ENCODE results near the gene PRR18. TPM values are rescaled to one million over a fixed set of nuclear protein-coding genes. Genes with fewer than 3 reads are reported as not detected.
"Not testable (repeated sequence)": the region's sequence is repeated elsewhere in the genome, so short reads cannot be mapped to it uniquely, and the experiment has no call there.

The PRR18 gene
- polyA plus RNA-seq (ENCODE audit: low read depth in 6 of 6): not detected

GRCh38 chr6:166308033-166308768 is at the start of gene PRR18:
TSS of gene PRR18 (minus strand) at chr6:166308392. CDS start at chr6:166308142, 250 bp downstream.
- peaks cover 0 to 6% (median 5%) of the 10 kb centered on the region in 3 donors for H3K4me1 Mint-ChIP-seq
- H3K27ac Mint-ChIP-seq: peak within 1 kb of the TSS in 2 of 6 donors; percentile 14 to 59
- ATAC-seq (ENCODE audit: low read depth in 2 of 2) (peak; percentile 49 to 61), DNase-seq (peak; percentile 37)
- no peaks in the 10 kb centered on the region for H3K9me3 Mint-ChIP-seq
- H3K36me3 Mint-ChIP-seq: no peaks in the 10 kb centered on the region
- peak within 1 kb of the TSS; percentile 15 to 83 (median 78) for H3K4me3 Mint-ChIP-seq
- peaks cover 33 to 56% (median 38%) of the 10 kb centered on the region in 3 donors for H3K27me3 Mint-ChIP-seq

DNA sequence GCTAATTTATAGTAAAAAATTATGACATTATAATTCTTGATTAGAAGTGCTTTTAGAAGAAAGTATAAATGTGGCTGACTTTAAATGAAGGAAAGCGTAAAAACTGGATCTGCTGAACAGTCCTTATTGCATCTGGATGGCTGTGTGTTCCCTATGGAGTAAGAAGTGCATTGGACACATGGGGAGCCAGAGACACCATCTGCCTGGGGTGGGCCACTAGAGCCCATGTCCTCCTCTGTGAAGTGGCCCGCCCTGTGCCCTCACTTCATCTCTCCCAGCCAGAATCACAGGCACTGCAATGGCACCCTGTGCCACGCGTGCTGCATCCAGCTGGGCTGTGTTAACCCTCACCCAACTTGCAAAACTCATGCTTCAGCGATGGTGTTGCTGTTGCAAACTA is 47.4 kb upstream of the PRR18 start:
- ATAC-seq (ENCODE audit: low read depth in 2 of 2) (no peak), DNase-seq (no peak)
- peaks cover 0 to 10% (median 9%) of the 10 kb centered on the region in 7 donors for H3K9me3 Mint-ChIP-seq
- peaks cover 4 to 15% (median 11%) of the 10 kb centered on the region in 3 donors for H3K4me1 Mint-ChIP-seq
- H3K4me3 Mint-ChIP-seq: no peak overlapping the region
- peaks cover 0 to 7% of the 10 kb centered on the region in 2 donors for H3K36me3 Mint-ChIP-seq
- H3K27me3 Mint-ChIP-seq: peaks cover 0 to 7% (median 4%) of the 10 kb centered on the region in 3 donors
- no peak overlapping the region for H3K27ac Mint-ChIP-seq

GRCh38 chr6:166354965-166355364 is 46.8 kb upstream of the PRR18 start:
- no peak for ATAC-seq (ENCODE audit: low read depth in 2 of 2)
- Mint-ChIP-seq H3K27me3 (peaks cover 0 to 7% (median 4%) of the 10 kb centered on the region in 3 donors), H3K4me1 (peaks cover 4 to 15% (median 11%) of the 10 kb centered on the region in 3 donors), H3K27ac (no peak overlapping the region), H3K36me3 (peaks cover 0 to 7% of the 10 kb centered on the region in 2 donors), H3K4me3 (no peak overlapping the region), H3K9me3 (peaks cover 0 to 12% (median 9%) of the 10 kb centered on the region in 7 donors)
- no peak for DNase-seq

DNA sequence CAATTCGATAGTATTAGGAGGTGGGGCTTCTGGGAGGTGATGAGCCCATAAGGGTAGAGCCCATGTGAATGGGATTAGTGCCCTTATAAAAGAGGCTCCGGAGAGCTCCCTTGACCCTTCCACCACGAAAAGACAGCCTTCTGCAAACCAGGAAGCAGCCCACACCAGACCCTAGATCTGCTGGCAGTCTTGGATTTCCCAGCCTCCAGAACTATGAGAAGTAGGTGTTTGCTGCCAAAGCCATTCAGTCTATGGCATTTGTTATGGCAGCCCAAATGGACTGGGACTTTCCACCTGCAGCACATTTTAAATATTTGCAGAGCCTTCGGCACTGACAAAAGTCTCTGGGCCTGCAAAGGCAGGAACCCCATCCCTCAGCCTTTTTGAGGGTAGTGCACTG is 46.0 kb upstream of the PRR18 start:
- no peak for ATAC-seq (ENCODE audit: low read depth in 2 of 2)
- peaks cover 4 to 15% (median 11%) of the 10 kb centered on the region in 3 donors for H3K4me1 Mint-ChIP-seq
- peaks cover 0 to 7% of the 10 kb centered on the region in 2 donors for H3K36me3 Mint-ChIP-seq
- no peak overlapping the region for H3K27ac Mint-ChIP-seq
- H3K9me3 Mint-ChIP-seq: peaks cover 0 to 12% (median 6%) of the 10 kb centered on the region in 7 donors
- no peak for DNase-seq
- peaks cover 0 to 7% (median 4%) of the 10 kb centered on the region in 3 donors for H3K27me3 Mint-ChIP-seq
- no peak overlapping the region for H3K4me3 Mint-ChIP-seq

GRCh38 chr6:166353507-166353906 is 45.3 kb upstream of the PRR18 start:
- Mint-ChIP-seq H3K9me3 (peaks cover 0 to 11% (median 6%) of the 10 kb centered on the region in 7 donors), H3K4me3 (no peak overlapping the region), H3K27me3 (peaks cover 0 to 5% (median 2%) of the 10 kb centered on the region in 3 donors), H3K36me3 (peaks cover 0 to 4% of the 10 kb centered on the region in 2 donors), H3K27ac (peak overlapping the region in 4 of 6 donors; percentile 8 to 84 (median 62)), H3K4me1 (peaks cover 4 to 15% (median 11%) of the 10 kb centered on the region in 3 donors)
- no peak for DNase-seq
- ATAC-seq (ENCODE audit: low read depth in 2 of 2): no peak

DNA sequence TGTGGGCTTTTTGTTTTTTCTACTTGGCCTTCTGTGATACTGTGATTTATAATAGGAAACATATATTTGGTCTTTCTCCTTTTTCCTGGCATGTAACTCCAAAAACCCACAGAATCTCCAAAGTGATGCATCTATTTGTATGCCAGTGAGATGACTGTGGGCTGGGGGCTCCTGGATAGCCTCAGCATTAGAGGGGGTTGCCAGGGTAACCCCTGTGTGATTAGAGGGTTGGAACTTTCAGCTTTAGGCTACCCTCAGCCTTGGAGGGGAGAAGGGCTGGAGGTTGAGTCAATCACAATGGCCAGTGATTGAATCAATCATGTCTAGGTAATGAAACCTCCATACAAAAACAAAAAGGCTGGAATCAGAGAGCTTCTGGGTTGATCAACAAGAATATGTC is 44.7 kb upstream of the PRR18 start:
- ATAC-seq (ENCODE audit: low read depth in 2 of 2): no peak
- no peak overlapping the region for H3K4me3 Mint-ChIP-seq
- DNase-seq: no peak
- H3K36me3 Mint-ChIP-seq: no peaks in the 10 kb centered on the region
- H3K4me1 Mint-ChIP-seq: peaks cover 6 to 15% (median 11%) of the 10 kb centered on the region in 3 donors
- H3K27me3 Mint-ChIP-seq: no peaks in the 10 kb centered on the region
- peaks cover 0 to 6% (median 2%) of the 10 kb centered on the region in 7 donors for H3K9me3 Mint-ChIP-seq
- H3K27ac Mint-ChIP-seq: peak overlapping the region in 1 of 6 donors; percentile 36

DNA sequence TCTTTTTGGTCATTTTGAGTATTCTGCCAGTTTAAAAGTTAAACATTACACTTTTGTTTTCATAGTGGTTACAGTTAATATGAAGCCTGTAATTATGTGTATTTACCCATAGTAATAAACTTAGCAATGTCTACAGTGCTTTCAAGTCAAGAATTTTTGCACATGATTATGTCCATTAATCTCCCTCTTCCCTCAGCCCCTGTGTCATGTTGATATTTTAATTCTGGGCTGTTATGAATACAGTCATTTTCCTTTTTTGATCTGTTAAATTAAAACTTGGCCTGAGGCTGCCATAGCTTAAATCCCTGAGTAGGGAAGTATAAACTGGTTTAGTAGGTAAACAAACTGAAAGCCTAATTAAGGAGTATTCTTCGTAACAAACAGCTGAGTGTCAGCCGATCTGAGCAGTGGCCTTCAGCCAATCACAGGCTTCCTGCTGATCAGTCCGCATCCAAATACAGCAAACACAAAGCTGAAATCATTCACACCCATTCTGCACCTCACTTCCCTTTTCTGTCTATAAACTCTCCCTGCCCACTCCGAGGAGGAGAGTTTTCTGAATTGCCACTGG is 43.6 kb upstream of the PRR18 start:
- Mint-ChIP-seq H3K27ac (peak overlapping the region in 4 of 6 donors; percentile 29 to 83 (median 56)), H3K4me3 (peak overlapping the region in 7 of 8 donors; percentile 58 to 89 (median 80)), H3K4me1 (peaks cover 8 to 15% (median 11%) of the 10 kb centered on the region in 3 donors), H3K9me3 (peaks cover 0 to 6% (median 2%) of the 10 kb centered on the region in 7 donors), H3K27me3 (no peaks in the 10 kb centered on the region), H3K36me3 (no peaks in the 10 kb centered on the region)
- ATAC-seq (ENCODE audit: low read depth in 2 of 2) (peak; percentile 100), DNase-seq (peak; percentile 60)

DNA sequence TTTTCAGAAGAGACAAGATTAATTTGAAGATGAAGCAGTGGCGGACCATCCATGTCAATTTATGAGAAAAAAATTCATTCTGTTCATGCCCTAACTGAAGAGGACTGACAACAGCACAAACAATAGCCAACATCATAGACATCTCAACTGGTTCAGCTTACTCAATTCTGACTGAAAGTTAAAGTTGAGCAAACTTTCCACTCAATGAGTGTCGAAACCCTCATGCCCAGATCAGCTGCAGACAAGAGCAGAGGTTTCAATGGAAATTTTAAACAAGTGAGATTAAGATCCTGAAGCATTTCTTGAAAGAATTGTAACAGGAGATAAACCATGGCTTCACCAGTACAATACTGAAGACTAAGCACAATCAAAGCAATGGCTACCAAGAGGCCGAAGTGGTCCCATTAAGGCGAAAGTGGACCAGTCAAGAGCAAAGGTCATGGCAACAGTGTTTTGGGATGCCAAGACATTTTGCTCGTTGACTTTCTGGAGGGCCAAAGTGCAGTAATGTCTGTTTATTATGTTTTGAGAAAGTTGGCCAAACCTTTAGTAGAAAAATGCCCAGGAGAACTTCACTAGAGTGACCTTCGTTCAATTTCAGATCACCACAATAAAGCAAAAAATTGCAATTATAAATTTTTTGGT is 40.2 kb upstream of the PRR18 start:
- Mint-ChIP-seq H3K27me3 (no peaks in the 10 kb centered on the region), H3K27ac (no peak overlapping the region), H3K36me3 (no peaks in the 10 kb centered on the region), H3K4me3 (no peak overlapping the region), H3K4me1 (peaks cover 13 to 20% (median 19%) of the 10 kb centered on the region in 3 donors), H3K9me3 (peaks cover 0 to 6% (median 2%) of the 10 kb centered on the region in 7 donors)
- no peak for DNase-seq
- no peak for ATAC-seq (ENCODE audit: low read depth in 2 of 2)

DNA sequence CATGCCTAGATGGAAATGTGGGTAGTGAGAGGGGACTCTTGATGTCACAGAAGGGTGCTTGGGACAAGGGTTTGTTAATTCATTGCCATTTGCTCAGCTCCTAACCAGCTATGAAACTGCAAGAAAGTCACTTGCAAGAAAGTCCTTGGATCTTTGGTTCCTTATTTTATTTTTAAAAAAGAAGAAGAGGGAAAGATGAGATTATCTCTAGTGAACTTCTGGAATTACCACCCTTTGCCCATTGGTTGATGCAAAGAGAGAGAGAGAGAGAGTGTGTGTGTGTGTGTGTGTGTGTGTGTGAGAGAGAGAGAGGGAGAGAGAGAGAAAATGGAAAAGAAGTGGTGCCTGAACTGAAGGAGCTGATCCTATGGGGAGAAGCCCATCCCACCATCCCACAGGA is 38.8 kb upstream of the PRR18 start:
- Mint-ChIP-seq H3K36me3 (no peaks in the 10 kb centered on the region), H3K9me3 (peaks cover 0 to 6% (median 2%) of the 10 kb centered on the region in 7 donors), H3K4me3 (no peak overlapping the region), H3K27me3 (no peaks in the 10 kb centered on the region), H3K4me1 (peaks cover 14 to 19% (median 17%) of the 10 kb centered on the region in 3 donors), H3K27ac (peak overlapping the region in 1 of 6 donors; percentile 51)
- ATAC-seq (ENCODE audit: low read depth in 2 of 2) (no peak), DNase-seq (no peak)

GRCh38 chr6:166346449-166346848 is 38.3 kb upstream of the PRR18 start:
- H3K36me3 Mint-ChIP-seq: no peaks in the 10 kb centered on the region
- no peak overlapping the region for H3K27ac Mint-ChIP-seq
- peaks cover 13 to 19% (median 19%) of the 10 kb centered on the region in 3 donors for H3K4me1 Mint-ChIP-seq
- ATAC-seq (ENCODE audit: low read depth in 2 of 2) (no peak), DNase-seq (no peak)
- no peaks in the 10 kb centered on the region for H3K27me3 Mint-ChIP-seq
- peaks cover 0 to 6% (median 2%) of the 10 kb centered on the region in 7 donors for H3K9me3 Mint-ChIP-seq
- peak overlapping the region in 1 of 8 donors; percentile 92 for H3K4me3 Mint-ChIP-seq

DNA sequence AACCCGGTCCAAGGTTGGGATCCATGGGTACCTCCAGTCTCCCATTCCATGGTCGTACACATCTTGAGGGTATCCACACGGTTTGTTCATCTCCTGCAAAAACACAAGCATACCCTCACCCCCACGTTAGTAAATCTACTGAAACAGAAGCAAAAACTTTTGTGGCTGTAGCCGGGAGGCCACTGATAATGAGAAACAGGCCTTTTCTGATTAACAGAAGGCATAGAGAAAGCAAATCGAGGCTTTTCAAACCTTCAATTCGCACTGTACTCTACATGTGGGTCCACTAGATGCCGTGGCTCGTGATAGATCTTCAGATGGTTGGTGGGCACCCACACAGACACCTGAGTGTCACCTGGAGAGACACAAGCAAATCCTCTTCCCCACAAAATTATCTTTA is 37.5 kb upstream of the PRR18 start:
- Mint-ChIP-seq H3K4me3 (peak overlapping the region in 2 of 8 donors; percentile 8 to 92), H3K4me1 (peaks cover 14 to 21% (median 21%) of the 10 kb centered on the region in 3 donors)
- H3K9me3 Mint-ChIP-seq; H3K27me3 Mint-ChIP-seq; ATAC-seq (ENCODE audit: low read depth in 2 of 2); DNase-seq; H3K27ac Mint-ChIP-seq; H3K36me3 Mint-ChIP-seq: not testable (repeated sequence)

- not testable (repeated sequence) for DNase-seq; ATAC-seq (ENCODE audit: low read depth in 2 of 2); H3K9me3 Mint-ChIP-seq; H3K27me3 Mint-ChIP-seq; H3K36me3 Mint-ChIP-seq
- peak overlapping the region in 3 of 8 donors; percentile 12 to 92 (median 17) for H3K4me3 Mint-ChIP-seq
- H3K4me1 Mint-ChIP-seq: peaks cover 14 to 21% (median 21%) of the 10 kb centered on the region in 3 donors
- H3K27ac Mint-ChIP-seq: peak overlapping the region in 1 of 6 donors; percentile 89
Measured at GRCh38 chr6:166344921-166345320, 36.7 kb upstream of the PRR18 start.

- Mint-ChIP-seq H3K4me1 (peaks cover 14 to 21% (median 21%) of the 10 kb centered on the region in 3 donors), H3K9me3 (peaks cover 0 to 2% (median 0%) of the 10 kb centered on the region in 7 donors), H3K27me3 (no peaks in the 10 kb centered on the region), H3K4me3 (peak overlapping the region in 3 of 8 donors; percentile 13 to 92 (median 62)), H3K27ac (peak overlapping the region in 3 of 6 donors; percentile 63 to 89 (median 68)), H3K36me3 (no peaks in the 10 kb centered on the region)
- ATAC-seq (ENCODE audit: low read depth in 2 of 2): no peak
- no peak for DNase-seq
Measured at GRCh38 chr6:166344240-166344639, 36.0 kb upstream of the PRR18 start.

All from naive B cell (primary cell).